Endothelial cell of umbilical vein (primary cell): ENCODE measurements around the gene SLC6A19. TPM values are rescaled to one million over a fixed set of nuclear protein-coding genes. Genes with fewer than 3 reads are reported as not detected.

Experiments
- BruUV-seq: library from RNA; stranded (reverse); fragments of 400-500 nt; replicated peaks from 2 replicates; lab custom pipeline; 2021; lab: Mats Ljungman, UMichigan
- CTCF ChIA-PET: fragments of 300-600, 350-600 bp; sonication (Branson Sonifier 250); formaldehyde crosslinking; loops from one replicate; lab custom pipeline; 2021; ENCODE audit warnings: antibody characterized with exemption, inconsistent platforms; lab: Charles Lee
- POLR2A ChIA-PET: fragments of 300-600, 350-600 bp; sonication (Branson Sonifier 250); formaldehyde crosslinking; loops from one replicate; lab custom pipeline; 2021; ENCODE audit warnings: antibody characterized with exemption, inconsistent platforms; lab: Charles Lee
- DNase-seq: peaks from one replicate; pipeline ENCODE4 v3.0.0-alpha.2; 2011; ENCODE audit warnings: low read depth, low spot score
- FAIRE-seq: peaks from 2 replicates; lab custom pipeline; 2011; peaks lifted over from hg19 to GRCh38; lab: Jason Lieb, UNC
- H2AFZ ChIP-seq: 2 replicates; pipeline ENCODE4 v1.6.0; 2012; ENCODE audit warnings: low read depth, low read length, control low read depth, inconsistent platforms
- H3K27ac ChIP-seq: 2 replicates; pipeline ENCODE4 v1.5.1; 2011; ENCODE audit warnings: low read depth, mild to moderate bottlenecking, control low read depth, low read length, moderate library complexity; ENCODE audit not compliant: insufficient read depth
- H3K27me3 ChIP-seq, 2 experiments: 2 replicates each; pipeline versions ENCODE4 v1.6.0 to v1.6.1; 2011; ENCODE audit warnings: low read length in 2 of 2, mixed read lengths in 1 of 2; ENCODE audit not compliant: control insufficient read depth in 2 of 2, insufficient read depth in 2 of 2
- H3K36me3 ChIP-seq, 2 experiments: 2 replicates in 1 of 2; 3 replicates in 1 of 2; pipeline ENCODE4 v1.5.1; 2011; ENCODE audit warnings: low read length in 2 of 2, mild to moderate bottlenecking in 1 of 2, moderate library complexity in 1 of 2; ENCODE audit not compliant: control insufficient read depth in 2 of 2, insufficient read depth in 2 of 2; ENCODE audit errors: extremely low read depth in 1 of 2
- H3K4me1 ChIP-seq: 3 replicates; pipeline ENCODE4 v1.5.1; 2011; ENCODE audit warnings: mild to moderate bottlenecking, low read length; ENCODE audit not compliant: control insufficient read depth, insufficient read depth; ENCODE audit errors: extremely low read depth
- H3K4me2 ChIP-seq: 2 replicates; pipeline ENCODE4 v1.6.1; 2011; ENCODE audit warnings: low read length, control low read depth, mixed read lengths; ENCODE audit not compliant: insufficient read depth
- H3K4me3 ChIP-seq, 3 experiments: fragments of 200-600 bp in 1 of 3; sonication (generic), shearing (Covaris generic) in 1 of 3; replicated peaks in 1 of 3; 2 replicates each; pipeline ENCODE4 v1.5.1; 2011 to 2016; ENCODE audit warnings: control low read depth in 3 of 3, low read length in 3 of 3, mild to moderate bottlenecking in 2 of 3, inconsistent platforms in 1 of 3, low read depth in 1 of 3, moderate library complexity in 1 of 3; ENCODE audit not compliant: insufficient read depth in 1 of 3
- H3K79me2 ChIP-seq: 2 replicates; pipeline ENCODE4 v1.6.0; 2012; ENCODE audit warnings: low read length, inconsistent platforms; ENCODE audit not compliant: control insufficient read depth, insufficient read depth
- H3K9ac ChIP-seq: replicated peaks from 2 replicates; pipeline ENCODE3; 2011; ENCODE audit warnings: low read length, control low read depth; ENCODE audit not compliant: insufficient read depth; ENCODE audit errors: extremely low read depth
- H3K9me1 ChIP-seq: replicated peaks from 3 replicates; pipeline ENCODE4 v1.6.0; 2011; ENCODE audit warnings: mild to moderate bottlenecking, low read length; ENCODE audit not compliant: control insufficient read depth, insufficient read depth; ENCODE audit errors: extremely low read depth
- H3K9me3 ChIP-seq: replicated peaks from 2 replicates; pipeline ENCODE4 v1.5.1; 2012; ENCODE audit warnings: low read length, inconsistent platforms; ENCODE audit not compliant: control insufficient read depth, insufficient read depth
- H4K20me1 ChIP-seq: replicated peaks from 2 replicates; pipeline ENCODE3; 2011; ENCODE audit warnings: mild to moderate bottlenecking, low read length; ENCODE audit not compliant: control insufficient read depth, insufficient read depth; ENCODE audit errors: extremely low read depth
- CTCF ChIP-seq, 2 donors: IDR thresholded peaks; 1 replicate in 1 of 2; 2 replicates in 1 of 2; pipeline ENCODE4 v1.5.1; 2011; ENCODE audit warnings: low read length in 2 of 2, mild to moderate bottlenecking in 2 of 2, moderate library complexity in 2 of 2, control low read depth in 1 of 2, inconsistent platforms in 1 of 2, low read depth in 1 of 2; ENCODE audit not compliant: insufficient read depth in 1 of 2; ENCODE audit errors: extremely low read depth in 1 of 2
- EZH2 ChIP-seq: IDR thresholded peaks from 2 replicates; pipeline ENCODE4 v1.6.1; 2012; ENCODE audit warnings: borderline replicate concordance, low read depth, mild to moderate bottlenecking, moderate library complexity, low read length, inconsistent platforms; ENCODE audit not compliant: severe bottlenecking
- FOS ChIP-seq: IDR thresholded peaks from 2 replicates; pipeline ENCODE4 v1.6.1; 2011; ENCODE audit warnings: mild to moderate bottlenecking, low read length, moderate library complexity, borderline replicate concordance; ENCODE audit not compliant: insufficient read depth
- GATA2 ChIP-seq: IDR thresholded peaks from 2 replicates; pipeline ENCODE4 v1.7.0; 2011; ENCODE audit warnings: low read depth, mild to moderate bottlenecking, moderate library complexity, mixed read lengths, low read length; ENCODE audit not compliant: insufficient read length, insufficient read depth
- JUN ChIP-seq: IDR thresholded peaks from 2 replicates; pipeline ENCODE4 v1.6.1; 2011; ENCODE audit warnings: borderline replicate concordance, low read depth; ENCODE audit not compliant: insufficient read length, insufficient read depth
- MYC ChIP-seq: IDR thresholded peaks from one replicate; pipeline ENCODE4 v1.6.1; 2011; ENCODE audit warnings: mild to moderate bottlenecking, low read depth, low read length
- POLR2A ChIP-seq: IDR thresholded peaks from 2 replicates; pipeline ENCODE4 v1.6.1; 2012; ENCODE audit warnings: low read depth, mild to moderate bottlenecking, control low read depth, low read length
- POLR2AphosphoS5 ChIP-seq: IDR thresholded peaks from 2 replicates; pipeline ENCODE4 v1.6.1; 2012; ENCODE audit warnings: low read depth, mild to moderate bottlenecking, control low read depth, low read length, moderate library complexity; ENCODE audit not compliant: insufficient read depth
- dilution Hi-C: fragments of 300-500 bp; cut with MboI; formaldehyde crosslinking; loops from one replicate; pipeline ENCODE4 v1.15.0; 2019; ENCODE audit warnings: low sequenced_read_pairs; ENCODE audit not compliant: extremely low pct_ligation_motif_present
- intact Hi-C: fragments of 100-400 bp; cut with micrococcal nuclease; formaldehyde crosslinking; loops from one replicate; pipeline ENCODE4 v1.10.0; 2022
- polyA plus RNA-seq, 4 experiments: library from polyadenylated mRNA; depleted of rRNA in 3 of 4; stranded (reverse) in 3 of 4; unstranded in 1 of 4; fragments of >200 nt; gene quantifications; 2 replicates each; pipeline versions ENCODE4 v1.2.1 to v1.2.3, GENCODE V29; 2011 to 2012; ENCODE audit warnings: missing spikeins in 1 of 4
- total RNA-seq: library from RNA; stranded (reverse); gene quantifications from 2 replicates; pipeline ENCODE4 v1.2.3, GENCODE V29; 2021
- TF ChIP-seq, protein P1 (sequence below): IDR thresholded peaks from 2 replicates; pipeline ENCODE4 v1.6.1; 2011; ENCODE audit not compliant: insufficient read depth, insufficient read length

SLC6A19 gene
- total and polyA plus RNA-seq, 2 donors (not counting 3 experiments of a cell fraction or from before 2014, with no cell fraction given): not detected

DNA sequence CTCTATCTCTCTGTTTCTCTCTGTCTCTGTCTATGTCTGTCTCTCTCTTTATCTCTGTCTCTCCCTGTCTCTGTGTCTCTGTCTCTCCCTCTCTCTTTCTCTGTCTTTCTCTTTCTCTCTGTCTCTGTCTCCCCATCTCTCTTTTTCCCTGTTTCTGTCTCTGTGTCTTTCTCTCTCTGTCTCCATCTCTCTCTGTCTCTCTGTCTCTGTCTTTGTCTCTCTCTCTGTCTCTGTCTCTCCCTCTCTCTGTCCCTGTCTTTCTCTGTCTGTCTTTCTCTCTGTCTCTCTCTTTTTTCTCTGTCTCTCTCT, 2.1 kb upstream of the SLC6A19 start:
- Histone ChIP-seq H3K9me3 (no peaks in the 10 kb centered on the region), H3K36me3 (no peaks in the 10 kb centered on the region), H3K27ac (no peak overlapping the region), H3K9ac (no peak overlapping the region), H3K79me2 (no peaks in the 10 kb centered on the region), H3K4me2 (no peak overlapping the region), H2AFZ (no peak overlapping the region), H3K27me3 (no peaks in the 10 kb centered on the region), H4K20me1 (no peaks in the 10 kb centered on the region), H3K9me1 (no peaks in the 10 kb centered on the region), H3K4me3 (no peak overlapping the region), H3K4me1 (no peaks in the 10 kb centered on the region)
- FAIRE-seq (peak; percentile 76), DNase-seq (no peak)
- POLR2A ChIA-PET: no interaction called here
- intact Hi-C loops: no loop called here
- dilution Hi-C loops: no loop called here
- BruUV-seq: no TSS peak
- CTCF ChIA-PET: no interaction called here
- TF ChIP-seq MYC (no peak), POLR2AphosphoS5 (no peak), EZH2 (no peak), POLR2A (no peak), JUN (no peak), GATA2 (no peak), CTCF (IDR thresholded peaks at IDR 0.05; ENCODE audit: extremely low read depth in 1 of 2, insufficient read depth in 1 of 2, low read depth in 1 of 2, low read length in 2 of 2) (no peak), FOS (no peak)
- TF ChIP-seq, protein P1, sequence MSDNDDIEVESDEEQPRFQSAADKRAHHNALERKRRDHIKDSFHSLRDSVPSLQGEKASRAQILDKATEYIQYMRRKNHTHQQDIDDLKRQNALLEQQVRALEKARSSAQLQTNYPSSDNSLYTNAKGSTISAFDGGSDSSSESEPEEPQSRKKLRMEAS: no peak
